BE2C (cell line): ENCODE measurements around the gene GRHL1.

Source experiments
- DNase-seq: peaks from one replicate; pipeline ENCODE4 v3.0.0-alpha.2; 2020
- H3K27me3 ChIP-seq: fragments of 250-450 bp; sonication (Bioruptor Pico); 2 replicates; pipeline ENCODE4 v1.5.1; 2020; ENCODE audit warnings: mild to moderate bottlenecking
- H3K36me3 ChIP-seq: fragments of 250-450 bp; sonication (Bioruptor Pico); 2 replicates; pipeline ENCODE4 v1.5.1; 2020; ENCODE audit warnings: mild to moderate bottlenecking
- H3K4me1 ChIP-seq: fragments of 250-450 bp; sonication (Bioruptor Pico); 2 replicates; pipeline ENCODE4 v1.5.1; 2020
- H3K4me3 ChIP-seq: 2 replicates; pipeline ENCODE4 v1.5.1; 2011; ENCODE audit warnings: low read depth, low read length
- H3K9me3 ChIP-seq: fragments of 250-450 bp; sonication (Bioruptor Pico); 2 replicates; pipeline ENCODE4 v1.5.1; 2020
- CTCF ChIP-seq: IDR thresholded peaks from 2 replicates; pipeline ENCODE4 v1.5.1; 2012; ENCODE audit warnings: mild to moderate bottlenecking, low read depth, low read length

The GRHL1 gene

GRCh38 chr2:9967053-9967775 lies 15.7 kb downstream of the GRHL1 start:
- Histone ChIP-seq H3K4me3 (no peak overlapping the region), H3K36me3 (no peaks in the 10 kb centered on the region), H3K9me3 (no peaks in the 10 kb centered on the region), H3K27me3 (no peaks in the 10 kb centered on the region), H3K4me1 (peaks cover 9% of the 10 kb centered on the region)
- DNase-seq, result no peak
- no peak for TF ChIP-seq CTCF

- H3K27me3 ChIP-seq, result no peaks in the 10 kb centered on the region
- no peak for TF ChIP-seq CTCF
- no peaks in the 10 kb centered on the region for H3K9me3 ChIP-seq
These were observed 17.3 kb downstream of the GRHL1 start for GRCh38 chr2:9968553-9969497.

GRCh38 chr2:9970200-9971044 lies 18.9 kb downstream of the GRHL1 start:
- Histone ChIP-seq H3K27me3 (no peaks in the 10 kb centered on the region), H3K4me1 (peaks cover 9% of the 10 kb centered on the region), H3K9me3 (no peaks in the 10 kb centered on the region), H3K4me3 (no peak overlapping the region), H3K36me3 (no peaks in the 10 kb centered on the region; the same call in 1 of the 2 replicates)
- no peak for DNase-seq
- no peak for TF ChIP-seq CTCF

More at GRCh38 chr2:9968553-9969497, 17.3 kb downstream of the GRHL1 start:
- Histone ChIP-seq H3K4me3 (no peak overlapping the region), H3K36me3 (no peaks in the 10 kb centered on the region), H3K4me1 (peaks cover 9% of the 10 kb centered on the region)
- DNase-seq, result no peak

- no peak for TF ChIP-seq CTCF
- Histone ChIP-seq H3K9me3 (no peaks in the 10 kb centered on the region), H3K36me3 (no peaks in the 10 kb centered on the region; the same call in 1 of the 2 replicates), H3K4me3 (no peak overlapping the region), H3K27me3 (no peaks in the 10 kb centered on the region), H3K4me1 (peaks cover 9% of the 10 kb centered on the region)
- no peak for DNase-seq
These were observed 19.8 kb downstream of the GRHL1 start for GRCh38 chr2:9971105-9971818.

- Histone ChIP-seq H3K9me3 (no peaks in the 10 kb centered on the region), H3K36me3 (no peaks in the 10 kb centered on the region; the same call in 1 of the 2 replicates), H3K4me3 (no peak overlapping the region), H3K4me1 (peaks cover 9% of the 10 kb centered on the region), H3K27me3 (no peaks in the 10 kb centered on the region)
- no peak for TF ChIP-seq CTCF
- no peak for DNase-seq
These were observed 20.4 kb downstream of the GRHL1 start for GRCh38 chr2:9971890-9972289.
